CD1c-positive myeloid dendritic cell (primary cell): ENCODE data around the gene HLA-B.
"Not testable (repeated sequence)": the region's sequence is repeated elsewhere in the genome, so short reads cannot be mapped to it uniquely, and the experiment has no call there.

ENCODE experiments used
- DNase-seq: peaks from one replicate; pipeline ENCODE4 v3.0.0-alpha.2; 2016; ENCODE audit errors: extremely low spot score

HLA-B gene

GRCh38 chr6:31383149-31383548 lies 26.2 kb upstream of the HLA-B start:
- no peak for DNase-seq

GRCh38 chr6:31381666-31382065 lies 24.7 kb upstream of the HLA-B start:
- DNase-seq, result no peak

DNA sequence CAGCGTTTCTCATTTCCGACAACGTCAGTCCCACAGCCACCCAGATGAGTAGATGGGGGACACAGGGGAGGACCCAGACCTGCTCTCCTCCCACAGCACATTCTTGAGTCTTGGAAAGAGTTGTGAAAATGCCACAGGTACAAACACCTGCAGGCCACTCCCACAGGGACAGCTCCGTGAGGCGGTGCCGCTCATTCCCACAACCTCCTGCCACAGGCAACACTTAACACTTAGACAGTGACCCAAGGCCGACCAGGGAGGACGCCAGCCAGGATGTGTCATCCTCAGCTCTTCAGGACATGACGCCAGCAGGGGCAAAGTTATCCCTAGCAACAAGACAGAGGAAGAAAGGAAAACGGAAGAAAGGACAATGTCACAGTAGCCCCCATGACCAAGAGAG lies 22.9 kb upstream of the HLA-B start:
- no peak for DNase-seq

- no peak for DNase-seq
Observed at GRCh38 chr6:31378721-31379103, 21.7 kb upstream of the HLA-B start.

GRCh38 chr6:31378062-31378720 lies 21.2 kb upstream of the HLA-B start:
- no peak for DNase-seq

GRCh38 chr6:31377029-31377428 lies 20.1 kb upstream of the HLA-B start:
- no peak for DNase-seq

- no peak for DNase-seq
Observed at GRCh38 chr6:31375699-31376098, 18.7 kb upstream of the HLA-B start.

GRCh38 chr6:31374118-31374517 lies 17.1 kb upstream of the HLA-B start:
- not testable (repeated sequence) for DNase-seq

DNA sequence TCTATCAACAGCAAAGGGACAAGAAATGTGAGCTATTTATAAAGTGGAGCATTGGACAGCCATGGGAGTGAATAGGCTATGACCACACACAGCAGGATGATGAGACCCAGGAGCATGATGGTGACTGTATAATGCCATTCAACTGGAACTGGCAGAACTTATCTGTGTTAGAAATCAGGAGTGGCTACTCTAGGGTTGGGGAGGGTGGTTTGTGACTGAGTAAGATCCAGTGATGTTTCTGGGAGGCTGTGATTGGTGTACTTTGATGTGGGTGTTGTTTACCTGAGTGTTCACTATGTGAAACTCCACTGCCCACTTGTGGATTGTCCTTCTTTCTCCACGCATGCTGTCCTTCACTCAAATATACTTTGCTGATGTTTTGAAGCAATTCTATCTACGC lies 11.5 kb upstream of the HLA-B start:
- no peak for DNase-seq

DNA sequence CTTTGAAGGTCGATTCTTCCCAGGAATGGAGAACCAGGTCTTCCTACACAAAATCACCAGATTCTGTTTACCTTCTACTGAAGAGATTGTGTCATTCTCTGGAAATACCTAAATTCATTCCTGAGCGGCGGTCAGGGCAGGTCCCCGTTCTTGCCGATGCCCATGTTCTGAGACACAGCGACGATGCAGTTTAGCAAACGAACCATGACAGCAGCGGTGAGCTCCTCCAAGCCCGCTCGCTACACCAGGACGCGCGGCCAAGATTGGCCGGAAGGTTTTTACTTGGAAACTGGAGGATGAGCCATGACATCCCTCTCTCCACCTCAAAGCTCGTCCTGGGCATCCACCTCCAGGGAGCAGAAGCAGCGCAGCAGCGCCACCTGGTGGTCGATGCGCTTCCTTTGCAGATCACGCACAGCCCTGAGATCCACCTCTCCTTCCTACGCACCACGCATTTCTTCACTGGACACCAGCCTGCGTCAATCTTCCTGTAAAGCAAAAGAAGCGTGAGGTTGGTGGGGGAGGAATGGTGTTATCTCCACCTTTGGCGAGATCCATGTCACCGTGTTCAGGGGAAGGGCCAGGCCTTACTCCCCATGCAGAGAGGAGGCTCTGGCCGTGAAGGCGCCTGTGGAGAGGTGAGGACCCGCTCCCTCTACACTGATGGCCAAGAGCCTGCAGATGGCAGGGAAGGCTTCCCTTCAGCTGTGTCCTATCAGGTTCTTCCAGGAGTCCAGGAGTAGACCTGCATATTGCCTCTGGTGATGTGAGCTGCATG lies 9.9 kb upstream of the HLA-B start:
- peak; percentile 97 for DNase-seq

DNA sequence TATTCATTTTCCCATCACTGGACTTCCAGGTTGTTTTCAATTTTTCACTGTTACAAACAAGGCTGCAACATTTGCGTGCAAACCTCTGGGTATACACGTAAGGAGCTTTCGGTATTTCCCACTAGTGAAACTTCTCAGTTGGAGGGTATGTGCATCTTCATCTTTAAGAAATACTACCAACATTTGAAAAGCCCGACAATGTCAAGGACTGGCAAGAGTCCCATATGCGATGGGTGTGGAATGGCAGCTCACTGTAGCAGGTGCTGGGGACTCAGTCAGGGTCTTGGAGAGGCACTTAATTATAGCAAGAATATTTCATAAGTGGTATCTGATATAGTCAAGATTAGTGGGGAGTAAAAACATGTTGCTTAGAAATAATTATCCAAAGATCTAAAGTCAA lies 8.9 kb upstream of the HLA-B start:
- DNase-seq, result no peak

- DNase-seq, result peak; percentile 44
Observed at GRCh38 chr6:31363811-31364210, 6.8 kb upstream of the HLA-B start.

DNA sequence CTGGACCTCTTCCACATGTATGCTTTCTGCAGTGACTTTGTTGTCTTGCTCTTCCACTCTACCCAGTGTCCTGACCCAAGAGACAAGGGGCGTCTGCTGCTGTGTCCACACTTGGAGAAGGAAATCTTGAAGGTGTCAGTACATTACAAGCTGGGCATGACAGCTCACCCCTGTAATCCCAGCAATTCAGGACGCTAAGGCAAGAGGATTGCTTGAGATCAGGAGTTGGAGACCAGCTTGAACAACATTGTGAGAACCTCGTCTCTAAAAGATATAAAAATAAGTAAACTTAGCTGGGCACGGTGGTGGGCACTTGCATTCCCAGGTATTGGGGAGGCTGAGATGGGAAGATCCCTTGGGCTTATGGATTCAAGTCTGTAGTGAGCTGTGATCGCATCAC lies 5.8 kb upstream of the HLA-B start:
- DNase-seq, result no peak

DNA sequence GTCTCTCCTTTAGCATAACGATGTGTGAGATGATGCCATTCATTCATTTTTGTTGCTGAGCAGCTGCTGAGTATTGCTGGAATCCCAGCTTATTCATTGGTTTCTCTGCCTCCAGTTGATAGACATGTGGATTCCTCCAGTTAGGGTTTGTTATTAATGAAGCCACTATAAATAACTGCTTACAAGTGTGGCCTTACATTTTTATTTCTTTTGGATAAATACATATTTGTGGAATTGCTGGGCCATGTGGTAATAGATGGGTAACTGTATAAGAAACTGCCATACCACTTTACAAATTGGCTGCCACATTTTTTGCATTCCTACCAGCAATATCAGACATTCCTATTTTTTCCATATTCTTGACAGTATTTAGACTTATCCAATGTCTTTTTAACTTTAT lies 2.6 kb upstream of the HLA-B start:
- no peak for DNase-seq

DNA sequence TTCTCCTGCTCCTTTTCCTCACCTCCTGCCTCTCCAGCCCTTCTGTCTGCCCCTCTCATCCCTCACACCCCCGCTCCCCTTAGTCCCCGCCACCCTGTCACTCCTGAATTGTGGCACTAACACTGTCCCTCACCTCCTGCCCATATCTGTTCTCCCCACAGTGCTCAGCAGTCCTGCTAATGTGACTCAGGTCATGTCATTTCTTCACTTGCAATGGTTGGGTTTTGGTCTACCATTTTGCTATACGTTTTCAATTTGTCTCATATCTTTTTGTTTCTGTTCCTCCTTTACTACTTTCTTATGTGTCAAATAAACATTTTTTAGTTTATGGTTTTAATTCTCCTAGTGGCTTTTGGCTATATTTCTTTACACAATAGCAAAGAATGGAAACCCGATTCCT lies 1.3 kb upstream of the HLA-B start:
- DNase-seq, result peak; percentile 20

DNA sequence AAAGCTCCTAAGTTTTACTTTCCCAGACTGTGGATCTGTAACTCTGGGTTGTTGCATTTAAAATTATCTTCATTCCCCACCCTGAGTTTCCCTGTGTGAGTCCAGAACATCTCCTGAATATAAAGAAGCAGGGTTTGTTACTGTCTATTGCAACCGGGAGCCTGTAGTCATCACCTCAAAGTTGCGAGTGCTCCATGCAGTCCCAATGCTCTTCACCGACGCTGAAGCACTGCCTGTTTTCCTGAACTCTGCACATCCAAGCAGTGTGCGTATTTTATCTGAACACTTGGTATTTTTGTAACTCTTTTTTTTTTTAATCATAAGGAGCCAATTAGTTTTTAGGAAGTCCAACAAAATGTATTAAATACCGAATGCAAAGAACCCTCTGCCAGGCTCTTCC lies 907 bp upstream of the HLA-B start:
- DNase-seq, result no peak

DNA sequence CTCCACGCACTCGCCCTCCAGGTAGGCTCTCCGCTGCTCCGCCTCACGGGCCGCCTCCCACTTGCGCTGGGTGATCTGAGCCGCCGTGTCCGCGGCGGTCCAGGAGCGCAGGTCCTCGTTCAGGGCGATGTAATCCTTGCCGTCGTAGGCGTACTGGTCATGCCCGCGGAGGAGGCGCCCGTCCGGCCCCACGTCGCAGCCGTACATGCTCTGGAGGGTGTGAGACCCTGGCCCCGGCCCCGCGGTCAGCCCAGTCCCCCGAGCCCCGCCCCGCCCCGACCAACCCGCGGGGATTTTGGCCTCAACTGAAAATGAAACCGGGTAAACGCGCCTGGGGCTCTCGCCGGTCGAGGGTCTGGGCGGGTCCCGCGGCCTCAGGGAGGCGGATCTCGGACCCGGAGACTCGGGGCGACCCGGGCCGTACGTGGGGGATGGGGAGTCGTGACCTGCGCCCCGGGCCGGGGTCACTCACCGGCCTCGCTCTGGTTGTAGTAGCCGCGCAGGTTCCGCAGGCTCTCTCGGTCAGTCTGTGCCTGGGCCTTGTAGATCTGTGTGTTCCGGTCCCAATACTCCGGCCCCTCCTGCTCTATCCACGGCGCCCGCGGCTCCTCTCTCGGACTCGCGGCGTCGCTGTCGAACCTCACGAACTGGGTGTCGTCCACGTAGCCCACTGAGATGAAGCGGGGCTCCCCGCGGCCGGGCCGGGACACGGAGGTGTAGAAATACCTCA lies 598 bp downstream of the HLA-B start:
- DNase-seq, result peak; percentile 43

DNA sequence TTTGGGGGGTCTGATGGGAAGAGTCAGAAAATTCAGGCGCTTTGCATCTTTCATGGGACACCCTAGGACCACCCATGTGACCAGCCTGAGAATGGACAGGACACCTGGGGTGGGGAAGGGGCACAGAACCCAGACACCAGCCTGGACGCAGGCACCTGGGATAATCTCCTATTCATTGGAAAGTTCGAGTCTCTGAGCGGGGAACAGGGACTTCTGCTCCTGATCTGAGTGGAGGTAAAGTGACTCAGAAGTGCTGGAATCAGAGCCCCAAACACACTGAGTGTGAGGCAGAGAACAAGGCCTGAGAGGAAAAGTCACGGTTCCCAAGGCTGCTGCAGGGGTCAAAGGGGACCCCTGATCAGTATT lies 1.4 kb downstream of the HLA-B start:
- peak; percentile 8 for DNase-seq

- DNase-seq, result no peak
Observed at GRCh38 chr6:31354864-31355582, 2.0 kb downstream of the HLA-B start.

DNA sequence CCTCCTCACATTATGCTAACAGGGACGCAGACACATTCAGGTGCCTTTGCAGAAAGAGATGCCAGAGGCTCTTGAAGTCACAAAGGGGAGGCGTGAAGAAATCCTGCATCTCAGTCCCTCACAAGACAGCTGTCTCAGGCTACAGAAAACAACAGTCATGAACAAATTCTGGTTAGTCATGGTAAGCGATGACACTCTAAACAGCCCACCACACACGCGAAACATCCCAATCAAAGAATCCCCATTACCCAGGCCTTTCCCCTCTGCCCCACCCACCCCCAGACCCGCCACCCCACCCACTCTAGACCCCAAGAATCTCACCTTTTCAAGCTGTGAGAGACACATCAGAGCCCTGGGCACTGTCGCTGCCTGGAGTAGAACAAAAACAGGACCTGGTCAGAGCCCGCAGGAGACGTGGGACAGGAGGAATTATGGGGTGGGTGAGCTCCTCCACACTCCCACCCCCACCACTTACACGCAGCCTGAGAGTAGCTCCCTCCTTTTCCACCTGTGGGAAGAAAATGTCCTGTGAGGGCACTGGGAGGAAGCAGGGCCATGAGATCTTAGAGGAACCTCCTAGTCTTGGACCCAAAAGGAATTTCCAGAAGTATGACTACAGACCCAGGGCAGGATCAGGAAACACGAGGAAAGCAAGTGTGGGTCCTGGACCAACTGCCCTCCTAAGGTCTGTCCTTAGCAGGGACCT lies 2.7 kb downstream of the HLA-B start:
- peak; percentile 33 for DNase-seq

- no peak for DNase-seq
Observed at GRCh38 chr6:31353384-31353945, 3.5 kb downstream of the HLA-B start.
